Panc1 (cell line): Measurements from ENCODE around the gene OR9A2. TPM values are rescaled to one million over a fixed set of nuclear protein-coding genes. Genes with fewer than 3 reads are reported as not detected.

Source experiments
- ATAC-seq: fragments of 200-7000 bp; cut with Tn5 transposase; 2 replicates; pipeline ENCODE4 v1.9.1; 2020; ENCODE audit warnings: mild to moderate bottlenecking, moderate library complexity
- BruUV-seq: library from RNA; stranded (reverse); fragments of 400-500 nt; replicated peaks from 2 replicates; lab custom pipeline; 2021; lab: Mats Ljungman, UMichigan
- CTCF ChIA-PET: fragments of 300-600 bp; sonication (Branson Sonifier 250); formaldehyde crosslinking; loops from one replicate; lab custom pipeline; 2022; ENCODE audit warnings: antibody characterized with exemption; lab: Charles Lee
- POLR2A ChIA-PET: fragments of 300-600 bp; sonication (Branson Sonifier 250); formaldehyde crosslinking; loops from one replicate; lab custom pipeline; 2022; ENCODE audit warnings: antibody characterized with exemption; lab: Charles Lee
- DNase-seq: peaks from one replicate; pipeline ENCODE4 v3.0.0-alpha.2; 2010; ENCODE audit warnings: low read depth, low spot score
- H3K27ac ChIP-seq: 2 replicates; pipeline ENCODE4 v1.5.1; 2011; ENCODE audit warnings: mild to moderate bottlenecking, low read length, inconsistent platforms
- H3K27me3 ChIP-seq: fragments of 200-500 bp; sonication (Bioruptor generic); 2 replicates; pipeline ENCODE4 v1.6.0; 2014; ENCODE audit warnings: low read length, inconsistent platforms; ENCODE audit not compliant: control insufficient read depth, insufficient read depth
- H3K36me3 ChIP-seq: fragments of 200-500 bp; sonication (Bioruptor generic); 2 replicates; pipeline ENCODE4 v1.5.1; 2014; ENCODE audit warnings: inconsistent platforms, mild to moderate bottlenecking, low read length, moderate library complexity; ENCODE audit not compliant: control insufficient read depth, insufficient read depth
- H3K4me1 ChIP-seq: 2 replicates; pipeline ENCODE4 v1.5.1; 2011; ENCODE audit warnings: inconsistent platforms, mild to moderate bottlenecking, low read length, moderate library complexity; ENCODE audit not compliant: control insufficient read depth, insufficient read depth
- H3K4me3 ChIP-seq, 2 experiments: 2 replicates each; pipeline ENCODE4 v1.5.1; 2011 to 2012; ENCODE audit warnings: low read depth in 2 of 2, low read length in 2 of 2, mild to moderate bottlenecking in 2 of 2, inconsistent platforms in 1 of 2, moderate library complexity in 1 of 2
- H3K9me3 ChIP-seq: fragments of 200-500 bp; sonication (Bioruptor generic); 2 replicates; pipeline ENCODE4 v1.5.1; 2014; ENCODE audit warnings: low read depth, mild to moderate bottlenecking, inconsistent platforms, low read length, moderate library complexity; ENCODE audit not compliant: control insufficient read depth, insufficient read depth
- POLR2AphosphoS5 ChIP-seq: IDR thresholded peaks from 2 replicates; pipeline ENCODE4 v1.6.1; 2012; ENCODE audit warnings: mild to moderate bottlenecking, low read depth, low read length, moderate library complexity
- REST ChIP-seq, 2 experiments: IDR thresholded peaks; 2 replicates each; pipeline ENCODE4 v1.6.1; 2011 to 2012; ENCODE audit warnings: low read depth in 2 of 2, control low read depth in 1 of 2, low read length in 1 of 2, mild to moderate bottlenecking in 1 of 2, moderate library complexity in 1 of 2; ENCODE audit not compliant: insufficient read depth in 1 of 2
- SIN3A ChIP-seq: IDR thresholded peaks from 2 replicates; pipeline ENCODE4 v1.6.1; 2012; ENCODE audit warnings: low read depth, mild to moderate bottlenecking, low read length, moderate library complexity, borderline replicate concordance; ENCODE audit not compliant: insufficient read depth
- TCF7L2 ChIP-seq: IDR thresholded peaks from 2 replicates; pipeline ENCODE4 v1.6.1; 2011; ENCODE audit warnings: mild to moderate bottlenecking, low read depth, low read length, inconsistent platforms
- in situ Hi-C: cut with HindIII; loops from 2 replicates; pipeline ENCODE4 v1.10.0; 2016; ENCODE audit warnings: low sequenced_read_pairs, low pct_unique_long_range_greater_than_20kb
- intact Hi-C: fragments of 100-400 bp; cut with micrococcal nuclease; formaldehyde crosslinking; loops from one replicate; pipeline ENCODE4 v1.10.0; 2022; ENCODE audit not compliant: unreplicated experiment
- total RNA-seq: library from RNA; stranded (reverse); gene quantifications from one replicate; pipeline ENCODE4 v1.2.1, GENCODE V29; 2021; ENCODE audit not compliant: unreplicated experiment
- TF ChIP-seq, protein P1 (sequence below): fragments of 450-650 bp; IDR thresholded peaks from 2 replicates; pipeline ENCODE4 v1.5.1; 2017; ENCODE audit warnings: mild to moderate bottlenecking

Gene OR9A2
- total RNA-seq, 1 experiment from 2014 or later: not detected

GRCh38 chr7:143016996-143017395 lies 9.9 kb downstream of the OR9A2 start:
- ChIA-PET CTCF (interaction anchor here (1.8 kb wide), 1 partner anchor 198 kb away, joined by 6 read pairs; no protein-coding TSS in a partner anchor), POLR2A (no interaction called here)
- Histone ChIP-seq H3K27ac (no peak overlapping the region), H3K9me3 (no peaks in the 10 kb centered on the region), H3K4me1 (no peaks in the 10 kb centered on the region), H3K36me3 (no peaks in the 10 kb centered on the region), H3K27me3 (peaks cover 2% of the 10 kb centered on the region; the same call in 1 of the 2 replicates), H3K4me3 (no peak overlapping the region)
- DNase-seq (no peak), ATAC-seq (no peak)
- in situ Hi-C loops (loop anchor here (25.0 kb wide), 1 partner anchor 195 kb away; the partner anchor contains the start of gene TAS2R40), intact Hi-C loops (no loop called here)
- no peak for TF ChIP-seq TCF7L2
- no peak for TF ChIP-seq SIN3A
- TF ChIP-seq REST (IDR thresholded peaks at IDR 0.05; ENCODE audit: insufficient read depth in 1 of 2, low read depth in 2 of 2, low read length in 1 of 2): no peak
- no peak for TF ChIP-seq POLR2AphosphoS5
- TF ChIP-seq, protein P1, sequence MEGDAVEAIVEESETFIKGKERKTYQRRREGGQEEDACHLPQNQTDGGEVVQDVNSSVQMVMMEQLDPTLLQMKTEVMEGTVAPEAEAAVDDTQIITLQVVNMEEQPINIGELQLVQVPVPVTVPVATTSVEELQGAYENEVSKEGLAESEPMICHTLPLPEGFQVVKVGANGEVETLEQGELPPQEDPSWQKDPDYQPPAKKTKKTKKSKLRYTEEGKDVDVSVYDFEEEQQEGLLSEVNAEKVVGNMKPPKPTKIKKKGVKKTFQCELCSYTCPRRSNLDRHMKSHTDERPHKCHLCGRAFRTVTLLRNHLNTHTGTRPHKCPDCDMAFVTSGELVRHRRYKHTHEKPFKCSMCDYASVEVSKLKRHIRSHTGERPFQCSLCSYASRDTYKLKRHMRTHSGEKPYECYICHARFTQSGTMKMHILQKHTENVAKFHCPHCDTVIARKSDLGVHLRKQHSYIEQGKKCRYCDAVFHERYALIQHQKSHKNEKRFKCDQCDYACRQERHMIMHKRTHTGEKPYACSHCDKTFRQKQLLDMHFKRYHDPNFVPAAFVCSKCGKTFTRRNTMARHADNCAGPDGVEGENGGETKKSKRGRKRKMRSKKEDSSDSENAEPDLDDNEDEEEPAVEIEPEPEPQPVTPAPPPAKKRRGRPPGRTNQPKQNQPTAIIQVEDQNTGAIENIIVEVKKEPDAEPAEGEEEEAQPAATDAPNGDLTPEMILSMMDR: no peak
- no TSS peak for BruUV-seq

DNA sequence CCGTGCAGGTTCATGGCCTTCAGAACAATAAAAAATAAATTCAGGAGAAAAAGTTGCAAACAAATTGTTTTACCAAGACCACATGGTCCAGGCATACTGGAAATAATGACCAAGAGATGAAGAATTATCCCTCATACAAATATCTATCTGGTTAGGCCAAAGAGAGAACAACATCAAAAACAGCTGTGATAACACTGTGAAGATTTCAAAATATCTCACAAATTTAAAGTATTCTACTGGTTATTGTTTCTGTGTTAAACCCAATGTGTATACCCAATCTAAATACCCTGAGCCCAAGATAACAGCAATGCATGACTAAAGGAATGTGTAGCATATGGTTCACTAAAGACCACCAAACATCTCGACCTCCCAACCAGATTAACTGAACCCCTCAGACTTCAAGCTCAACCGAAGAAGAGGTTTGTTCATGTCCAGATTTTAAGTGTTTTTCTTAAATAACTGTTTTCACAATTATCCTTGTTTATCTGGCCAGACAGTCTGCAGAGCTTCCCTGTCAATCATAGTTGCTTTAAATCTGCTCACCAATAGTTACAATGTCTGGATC lies 10.9 kb downstream of the OR9A2 start:
- no peaks in the 10 kb centered on the region for H3K4me1 ChIP-seq
- H3K27me3 ChIP-seq: peaks cover 2% of the 10 kb centered on the region; the same call in 1 of the 2 replicates
- H3K4me3 ChIP-seq: no peak overlapping the region
- ChIA-PET CTCF (no interaction called here), POLR2A (no interaction called here)
- in situ Hi-C loops: loop anchor here (25.0 kb wide), 1 partner anchor 196 kb away; the partner anchor contains the start of gene TAS2R40
- no peaks in the 10 kb centered on the region for H3K36me3 ChIP-seq
- no peaks in the 10 kb centered on the region for H3K9me3 ChIP-seq
- ATAC-seq: no peak
- no TSS peak for BruUV-seq
- no peak for DNase-seq
- TF ChIP-seq, protein P1: no peak
- TF ChIP-seq SIN3A (no peak), REST (IDR thresholded peaks at IDR 0.05; ENCODE audit: insufficient read depth in 1 of 2, low read depth in 2 of 2, low read length in 1 of 2) (no peak), POLR2AphosphoS5 (no peak), TCF7L2 (no peak)
- no peak overlapping the region for H3K27ac ChIP-seq
- intact Hi-C loops: no loop called here
